ENCODE results near the gene SLITRK5. TPM values are rescaled to one million over a fixed set of nuclear protein-coding genes. Genes with fewer than 3 reads are reported as not detected.
A peak's percentile ranks its signal among the peaks of the same experiment; 100 is the strongest.

SLITRK5 gene
- total RNA-seq, result 0.08 and 0.13 TPM in 2 replicates
- long read RNA-seq, result 0 reads

- H3K36me3 Mint-ChIP-seq (ENCODE audit: unreplicated experiment), result no peaks in the 10 kb centered on the region
- no peaks in the 10 kb centered on the region for H3K9me3 Mint-ChIP-seq (ENCODE audit: unreplicated experiment)
- H3K4me1 Mint-ChIP-seq (ENCODE audit: unreplicated experiment), result peaks cover 22% of the 10 kb centered on the region
- H3K27me3 Mint-ChIP-seq (ENCODE audit: unreplicated experiment), result peaks cover 36% of the 10 kb centered on the region
- H3K27ac Mint-ChIP-seq (ENCODE audit: unreplicated experiment), result peak within 1 kb of the TSS; percentile 38
- peak; percentile 94 for DNase-seq (ENCODE audit: extremely low spot score, unreplicated experiment)
- TF ChIP-seq CTCF (IDR thresholded peaks at IDR 0.05), result peak; percentile 97
- peak within 1 kb of the TSS; percentile 85 for H3K4me3 Mint-ChIP-seq (ENCODE audit: unreplicated experiment)
These were observed at the start of gene SLITRK5 for GRCh38 chr13:87671031-87671752. Gene SLITRK5, plus strand, starts transcription at chr13:87671371. Its CDS starts 4,018 bp downstream, at chr13:87675389.

GRCh38 chr13:87622971-87623370 is 48.2 kb upstream of the SLITRK5 start:
- Mint-ChIP-seq H3K9me3 (ENCODE audit: unreplicated experiment) (no peaks in the 10 kb centered on the region), H3K36me3 (ENCODE audit: unreplicated experiment) (no peaks in the 10 kb centered on the region), H3K27ac (ENCODE audit: unreplicated experiment) (no peak overlapping the region), H3K27me3 (ENCODE audit: unreplicated experiment) (no peaks in the 10 kb centered on the region), H3K4me1 (ENCODE audit: unreplicated experiment) (no peaks in the 10 kb centered on the region), H3K4me3 (ENCODE audit: unreplicated experiment) (no peak overlapping the region)
- TF ChIP-seq CTCF (IDR thresholded peaks at IDR 0.05), result no peak
- DNase-seq (ENCODE audit: extremely low spot score, unreplicated experiment), result no peak

GRCh38 chr13:87656306-87656705 is 14.9 kb upstream of the SLITRK5 start:
- no peak for DNase-seq (ENCODE audit: extremely low spot score, unreplicated experiment)
- no peaks in the 10 kb centered on the region for H3K36me3 Mint-ChIP-seq (ENCODE audit: unreplicated experiment)
- H3K27me3 Mint-ChIP-seq (ENCODE audit: unreplicated experiment), result no peaks in the 10 kb centered on the region
- no peak overlapping the region for H3K27ac Mint-ChIP-seq (ENCODE audit: unreplicated experiment)
- H3K4me3 Mint-ChIP-seq (ENCODE audit: unreplicated experiment), result no peak overlapping the region
- H3K9me3 Mint-ChIP-seq (ENCODE audit: unreplicated experiment), result no peaks in the 10 kb centered on the region
- peaks cover 2% of the 10 kb centered on the region for H3K4me1 Mint-ChIP-seq (ENCODE audit: unreplicated experiment)
- TF ChIP-seq CTCF (IDR thresholded peaks at IDR 0.05), result no peak

- peaks cover 5% of the 10 kb centered on the region for H3K4me1 Mint-ChIP-seq (ENCODE audit: unreplicated experiment)
- no peaks in the 10 kb centered on the region for H3K36me3 Mint-ChIP-seq (ENCODE audit: unreplicated experiment)
These were observed 9.7 kb upstream of the SLITRK5 start for GRCh38 chr13:87661471-87661870.

More at GRCh38 chr13:87661471-87661870, 9.7 kb upstream of the SLITRK5 start:
- no peak for DNase-seq (ENCODE audit: extremely low spot score, unreplicated experiment)
- TF ChIP-seq CTCF (IDR thresholded peaks at IDR 0.05), result no peak
- Mint-ChIP-seq H3K27me3 (ENCODE audit: unreplicated experiment) (peaks cover 2% of the 10 kb centered on the region), H3K4me3 (ENCODE audit: unreplicated experiment) (no peak overlapping the region), H3K27ac (ENCODE audit: unreplicated experiment) (no peak overlapping the region), H3K9me3 (ENCODE audit: unreplicated experiment) (no peaks in the 10 kb centered on the region)
